ENCODE data around the gene PXN. TPM values are rescaled to one million over a fixed set of nuclear protein-coding genes. Genes with fewer than 3 reads are reported as not detected.

Gene PXN
- total and polyA plus RNA-seq, 2 of the 13 experiments (the other 11 are each of a cell fraction or from before 2014, with no cell fraction given), result 13.6 to 14.2 TPM

DNA sequence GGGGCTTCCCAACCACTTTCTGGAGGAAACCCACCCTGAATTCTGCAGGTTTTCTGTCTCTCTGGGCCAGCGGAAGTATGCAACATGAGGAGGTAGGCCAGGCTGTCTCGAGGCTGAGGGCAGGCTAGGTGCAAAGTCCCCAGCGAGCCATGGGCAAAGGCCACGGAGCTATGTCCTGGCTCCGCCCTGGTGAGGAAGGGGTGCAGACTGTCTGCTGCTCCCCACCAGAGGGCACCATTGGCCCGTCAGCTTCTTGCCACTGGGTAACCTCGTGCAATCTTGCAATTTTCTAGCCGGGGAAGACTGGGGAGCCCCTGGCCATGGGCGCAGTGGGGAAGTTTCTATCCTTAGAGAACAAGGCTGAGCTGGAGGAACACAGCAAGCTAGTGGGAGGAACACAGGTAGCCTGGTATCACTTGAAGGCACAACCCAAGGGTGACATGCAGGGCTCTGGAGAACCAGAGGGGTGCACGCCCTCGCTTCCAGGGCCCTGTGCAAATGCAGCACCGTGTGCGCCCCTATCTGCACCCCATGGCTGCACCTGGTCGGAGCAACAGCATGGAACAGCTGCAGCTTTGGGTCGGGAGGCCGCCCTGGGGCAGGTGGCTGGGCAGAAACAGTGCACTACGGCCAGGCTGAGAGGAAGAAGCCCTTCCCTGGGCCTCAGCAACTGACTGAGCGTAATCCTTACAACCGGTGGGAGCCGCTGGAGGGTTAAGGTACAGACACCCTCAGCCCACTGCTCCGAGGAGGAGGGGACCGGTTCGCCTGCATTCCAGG, 37.0 kb downstream of the PXN start (continued):
- TF ChIP-seq POGZ (CRISPR knock-in tag; IDR thresholded peaks at IDR 0.05) (no peak; the same call in 1 of the 2 replicates), ZNF556 (CRISPR knock-in tag; IDR thresholded peaks at IDR 0.05; ENCODE audit: borderline replicate concordance) (no peak), KDM6A (CRISPR knock-in tag; IDR thresholded peaks at IDR 0.05; ENCODE audit: low read depth) (peak; percentile 52; the same call in 1 of the 2 replicates), EZH2 (conservative IDR thresholded peaks at IDR 0.05; ENCODE audit: low read depth, low read length) (no peak), CCDC6 (CRISPR knock-in tag; IDR thresholded peaks at IDR 0.05) (peak; percentile 67), SKI (IDR thresholded peaks at IDR 0.05; ENCODE audit: partially characterized antibody) (peak; percentile 83), YEATS2 (CRISPR knock-in tag; IDR thresholded peaks at IDR 0.05; ENCODE audit: borderline replicate concordance) (peak; percentile 71), GTF3A (CRISPR knock-in tag; conservative IDR thresholded peaks at IDR 0.05) (no peak), ZFP62 (CRISPR knock-in tag; IDR thresholded peaks at IDR 0.05) (no peak), RBM39 (IDR thresholded peaks at IDR 0.05; ENCODE audit: low read depth, low read length, poor library complexity, severe bottlenecking) (no peak), MTF2 (CRISPR knock-in tag; IDR thresholded peaks at IDR 0.05; ENCODE audit: borderline replicate concordance) (no peak), MATR3 (CRISPR knock-in tag; IDR thresholded peaks at IDR 0.05) (no peak), ZNF7 (CRISPR knock-in tag; IDR thresholded peaks at IDR 0.05) (peak; percentile 9; the same call in 1 of the 2 replicates), PRMT3 (CRISPR knock-in tag; IDR thresholded peaks at IDR 0.05; ENCODE audit: borderline replicate concordance, low read depth) (peak; percentile 83; the same call in 1 of the 2 replicates)
- TF ChIP-seq, protein P1, sequence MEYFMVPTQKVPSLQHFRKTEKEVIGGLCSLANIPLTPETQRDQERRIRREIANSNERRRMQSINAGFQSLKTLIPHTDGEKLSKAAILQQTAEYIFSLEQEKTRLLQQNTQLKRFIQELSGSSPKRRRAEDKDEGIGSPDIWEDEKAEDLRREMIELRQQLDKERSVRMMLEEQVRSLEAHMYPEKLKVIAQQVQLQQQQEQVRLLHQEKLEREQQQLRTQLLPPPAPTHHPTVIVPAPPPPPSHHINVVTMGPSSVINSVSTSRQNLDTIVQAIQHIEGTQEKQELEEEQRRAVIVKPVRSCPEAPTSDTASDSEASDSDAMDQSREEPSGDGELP (IDR thresholded peaks at IDR 0.05; ENCODE audit: borderline replicate concordance, low read depth), result peak; percentile 41; the same call in 1 of the 2 replicates
- TF ChIP-seq, protein P2, sequence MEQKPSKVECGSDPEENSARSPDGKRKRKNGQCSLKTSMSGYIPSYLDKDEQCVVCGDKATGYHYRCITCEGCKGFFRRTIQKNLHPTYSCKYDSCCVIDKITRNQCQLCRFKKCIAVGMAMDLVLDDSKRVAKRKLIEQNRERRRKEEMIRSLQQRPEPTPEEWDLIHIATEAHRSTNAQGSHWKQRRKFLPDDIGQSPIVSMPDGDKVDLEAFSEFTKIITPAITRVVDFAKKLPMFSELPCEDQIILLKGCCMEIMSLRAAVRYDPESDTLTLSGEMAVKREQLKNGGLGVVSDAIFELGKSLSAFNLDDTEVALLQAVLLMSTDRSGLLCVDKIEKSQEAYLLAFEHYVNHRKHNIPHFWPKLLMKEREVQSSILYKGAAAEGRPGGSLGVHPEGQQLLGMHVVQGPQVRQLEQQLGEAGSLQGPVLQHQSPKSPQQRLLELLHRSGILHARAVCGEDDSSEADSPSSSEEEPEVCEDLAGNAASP (CRISPR knock-in tag; IDR thresholded peaks at IDR 0.05; ENCODE audit: borderline replicate concordance), result peak; percentile 85; the same call in 1 of the 2 replicates
- TF ChIP-seq, protein P3, sequence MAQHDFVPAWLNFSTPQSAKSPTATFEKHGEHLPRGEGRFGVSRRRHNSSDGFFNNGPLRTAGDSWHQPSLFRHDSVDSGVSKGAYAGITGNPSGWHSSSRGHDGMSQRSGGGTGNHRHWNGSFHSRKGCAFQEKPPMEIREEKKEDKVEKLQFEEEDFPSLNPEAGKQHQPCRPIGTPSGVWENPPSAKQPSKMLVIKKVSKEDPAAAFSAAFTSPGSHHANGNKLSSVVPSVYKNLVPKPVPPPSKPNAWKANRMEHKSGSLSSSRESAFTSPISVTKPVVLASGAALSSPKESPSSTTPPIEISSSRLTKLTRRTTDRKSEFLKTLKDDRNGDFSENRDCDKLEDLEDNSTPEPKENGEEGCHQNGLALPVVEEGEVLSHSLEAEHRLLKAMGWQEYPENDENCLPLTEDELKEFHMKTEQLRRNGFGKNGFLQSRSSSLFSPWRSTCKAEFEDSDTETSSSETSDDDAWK (CRISPR knock-in tag; IDR thresholded peaks at IDR 0.05), result no peak
- TF ChIP-seq, protein P4, sequence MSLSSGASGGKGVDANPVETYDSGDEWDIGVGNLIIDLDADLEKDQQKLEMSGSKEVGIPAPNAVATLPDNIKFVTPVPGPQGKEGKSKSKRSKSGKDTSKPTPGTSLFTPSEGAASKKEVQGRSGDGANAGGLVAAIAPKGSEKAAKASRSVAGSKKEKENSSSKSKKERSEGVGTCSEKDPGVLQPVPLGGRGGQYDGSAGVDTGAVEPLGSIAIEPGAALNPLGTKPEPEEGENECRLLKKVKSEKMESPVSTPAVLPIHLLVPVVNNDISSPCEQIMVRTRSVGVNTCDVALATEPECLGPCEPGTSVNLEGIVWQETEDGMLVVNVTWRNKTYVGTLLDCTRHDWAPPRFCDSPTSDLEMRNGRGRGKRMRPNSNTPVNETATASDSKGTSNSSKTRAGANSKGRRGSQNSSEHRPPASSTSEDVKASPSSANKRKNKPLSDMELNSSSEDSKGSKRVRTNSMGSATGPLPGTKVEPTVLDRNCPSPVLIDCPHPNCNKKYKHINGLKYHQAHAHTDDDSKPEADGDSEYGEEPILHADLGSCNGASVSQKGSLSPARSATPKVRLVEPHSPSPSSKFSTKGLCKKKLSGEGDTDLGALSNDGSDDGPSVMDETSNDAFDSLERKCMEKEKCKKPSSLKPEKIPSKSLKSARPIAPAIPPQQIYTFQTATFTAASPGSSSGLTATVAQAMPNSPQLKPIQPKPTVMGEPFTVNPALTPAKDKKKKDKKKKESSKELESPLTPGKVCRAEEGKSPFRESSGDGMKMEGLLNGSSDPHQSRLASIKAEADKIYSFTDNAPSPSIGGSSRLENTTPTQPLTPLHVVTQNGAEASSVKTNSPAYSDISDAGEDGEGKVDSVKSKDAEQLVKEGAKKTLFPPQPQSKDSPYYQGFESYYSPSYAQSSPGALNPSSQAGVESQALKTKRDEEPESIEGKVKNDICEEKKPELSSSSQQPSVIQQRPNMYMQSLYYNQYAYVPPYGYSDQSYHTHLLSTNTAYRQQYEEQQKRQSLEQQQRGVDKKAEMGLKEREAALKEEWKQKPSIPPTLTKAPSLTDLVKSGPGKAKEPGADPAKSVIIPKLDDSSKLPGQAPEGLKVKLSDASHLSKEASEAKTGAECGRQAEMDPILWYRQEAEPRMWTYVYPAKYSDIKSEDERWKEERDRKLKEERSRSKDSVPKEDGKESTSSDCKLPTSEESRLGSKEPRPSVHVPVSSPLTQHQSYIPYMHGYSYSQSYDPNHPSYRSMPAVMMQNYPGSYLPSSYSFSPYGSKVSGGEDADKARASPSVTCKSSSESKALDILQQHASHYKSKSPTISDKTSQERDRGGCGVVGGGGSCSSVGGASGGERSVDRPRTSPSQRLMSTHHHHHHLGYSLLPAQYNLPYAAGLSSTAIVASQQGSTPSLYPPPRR (CRISPR knock-in tag; IDR thresholded peaks at IDR 0.05; ENCODE audit: borderline replicate concordance), result no peak
- TF ChIP-seq, protein P5, sequence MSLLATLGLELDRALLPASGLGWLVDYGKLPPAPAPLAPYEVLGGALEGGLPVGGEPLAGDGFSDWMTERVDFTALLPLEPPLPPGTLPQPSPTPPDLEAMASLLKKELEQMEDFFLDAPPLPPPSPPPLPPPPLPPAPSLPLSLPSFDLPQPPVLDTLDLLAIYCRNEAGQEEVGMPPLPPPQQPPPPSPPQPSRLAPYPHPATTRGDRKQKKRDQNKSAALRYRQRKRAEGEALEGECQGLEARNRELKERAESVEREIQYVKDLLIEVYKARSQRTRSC (CRISPR knock-in tag; IDR thresholded peaks at IDR 0.05; ENCODE audit: low read depth), result no peak

All from HepG2 (cell line).